ENCODE results near the gene FABP3. TPM values are rescaled to one million over a fixed set of nuclear protein-coding genes. Genes with fewer than 3 reads are reported as not detected.

Gene FABP3
- total and polyA plus RNA-seq, 2 of the 8 experiments (the other 6 are each of a cell fraction or from before 2014, with no cell fraction given) = 34.8 to 43.9 TPM

- TF ChIP-seq RFX5 (IDR thresholded peaks at IDR 0.05; ENCODE audit: borderline replicate concordance, low read depth, low read length) = no peak
- TF ChIP-seq SRF (IDR thresholded peaks at IDR 0.05; ENCODE audit: low read depth, low read length) = no peak
- no peak for TF ChIP-seq CBX8 (IDR thresholded peaks at IDR 0.05; ENCODE audit: borderline replicate concordance, low read depth, low read length)
- TF ChIP-seq TAF1 (IDR thresholded peaks at IDR 0.05; ENCODE audit: low read depth, low read length) = no peak
- no peak for TF ChIP-seq PHF8 (conservative IDR thresholded peaks at IDR 0.05; ENCODE audit: low read depth, low read length)
- TF ChIP-seq EGR1 (IDR thresholded peaks at IDR 0.05; ENCODE audit: borderline replicate concordance, low read depth, low read length) = no peak
- no peak for TF ChIP-seq JUN (IDR thresholded peaks at IDR 0.05; ENCODE audit: low read depth, low read length)
- TF ChIP-seq SP4 (IDR thresholded peaks at IDR 0.05; ENCODE audit: low read length) = no peak
- no peak for TF ChIP-seq EZH2 (IDR thresholded peaks at IDR 0.05; ENCODE audit: low read depth, low read length, severe bottlenecking)
Observed at GRCh38 chr1:31356427-31356826, 16.4 kb downstream of the FABP3 start (continued).

Data from H1 (cell line).